GM23248 (cell line): Measurements from ENCODE around the gene ZNF35.

Experiments used
- EZH2 ChIP-seq: fragments of 200-600 bp; sonication (generic); IDR thresholded peaks from 2 replicates; pipeline ENCODE4 v1.6.1; 2018; ENCODE audit warnings: antibody characterized with exemption, mild to moderate bottlenecking; ENCODE audit not compliant: insufficient read depth, poor library complexity, severe bottlenecking
- EZH2phosphoT487 ChIP-seq: fragments of 200-600 bp; sonication (generic); IDR thresholded peaks from 2 replicates; pipeline ENCODE4 v1.6.1; 2018; ENCODE audit warnings: antibody characterized with exemption, moderate library complexity, mild to moderate bottlenecking, low read depth; ENCODE audit not compliant: insufficient read depth

DNA sequence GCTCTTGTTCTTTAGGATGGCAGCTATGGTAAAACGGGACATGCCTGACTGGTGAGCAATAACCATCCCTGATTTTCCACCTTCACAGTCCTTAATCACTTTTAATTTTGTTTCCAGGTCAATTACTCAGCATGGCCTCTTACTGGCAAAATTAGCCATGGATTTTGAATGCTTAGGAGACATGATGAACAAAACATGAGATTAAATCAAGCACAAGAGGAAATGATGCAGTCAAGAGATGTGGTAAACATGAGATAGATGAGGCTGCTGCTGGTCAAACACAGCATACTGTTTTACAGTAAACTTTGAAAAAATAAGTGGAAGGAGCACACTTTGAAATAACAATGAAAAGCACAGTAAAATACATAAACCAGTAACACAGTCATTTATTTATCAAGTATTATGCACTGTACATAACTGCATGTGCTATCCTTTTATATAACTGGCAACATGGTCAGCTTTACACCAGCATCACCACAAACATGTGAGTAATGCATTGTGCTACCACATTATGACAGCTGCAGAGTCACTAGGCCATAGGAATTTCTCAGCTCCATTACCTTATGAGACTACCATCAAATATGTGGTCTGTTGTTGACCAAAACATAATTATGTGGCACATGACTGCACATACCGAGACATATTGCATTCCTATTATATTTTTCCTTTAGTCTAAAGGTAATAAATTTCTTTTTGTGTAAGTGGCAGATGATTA lies 33.8 kb downstream of the ZNF35 start:
- TF ChIP-seq EZH2 = no peak
- TF ChIP-seq EZH2phosphoT487 = 0 out of 2 replicates have a peak, but pooled peaks have one; percentile 68
